Inferior parietal cortex (tissue), 1 donor: ENCODE measurements around the gene ADRB2.

Experiments
- DNase-seq: peaks from one replicate; pipeline ENCODE4 v3.0.0-alpha.2; 2016; ENCODE audit errors: extremely low spot score

The ADRB2 gene

DNA sequence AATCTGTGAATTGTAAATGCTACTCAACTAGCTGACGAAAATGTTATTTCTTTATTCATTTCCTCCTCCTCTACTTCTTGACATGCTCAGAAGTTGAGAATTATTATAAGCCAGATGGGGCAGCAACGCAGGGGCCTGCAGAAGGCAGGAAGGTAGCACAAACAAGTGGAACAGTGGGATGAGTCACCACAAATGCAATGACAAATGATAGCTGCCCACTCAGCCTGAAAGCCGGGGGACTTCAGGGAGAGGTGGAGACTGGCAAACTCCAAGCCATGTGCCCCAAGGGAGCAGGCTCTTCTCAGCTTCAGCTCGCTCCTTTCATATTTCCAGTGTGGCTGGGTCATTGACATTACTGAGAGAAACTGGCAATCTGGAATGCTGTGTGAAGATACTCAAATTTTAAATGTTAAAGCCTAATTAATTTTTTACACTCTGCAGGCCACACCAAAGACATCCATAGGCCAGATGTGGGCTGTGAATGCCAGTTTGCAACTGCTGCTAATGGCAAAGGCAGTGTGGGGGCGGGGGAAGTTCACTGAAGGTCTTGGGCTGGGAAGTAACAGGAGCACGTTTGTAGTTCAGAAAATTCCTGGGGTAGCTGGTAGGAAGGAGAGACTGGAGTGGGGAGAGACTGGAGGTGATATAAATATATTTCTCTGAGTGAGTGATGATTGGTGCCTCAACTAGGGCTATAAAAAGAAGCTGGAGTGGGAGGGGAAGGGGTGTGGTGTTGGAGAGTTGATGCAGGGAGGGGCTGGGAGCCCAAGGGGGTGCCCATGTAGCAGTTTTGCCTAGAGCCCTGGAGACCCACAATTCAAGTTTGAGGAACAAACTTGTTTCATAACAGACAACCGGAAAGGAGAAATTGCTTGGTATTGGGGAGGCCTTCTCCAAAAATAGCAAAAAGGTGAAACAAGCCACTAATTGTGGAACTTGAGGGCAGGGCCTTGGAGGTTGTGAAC lies 20.8 kb upstream of the ADRB2 start:
- DNase-seq, result no peak

DNA sequence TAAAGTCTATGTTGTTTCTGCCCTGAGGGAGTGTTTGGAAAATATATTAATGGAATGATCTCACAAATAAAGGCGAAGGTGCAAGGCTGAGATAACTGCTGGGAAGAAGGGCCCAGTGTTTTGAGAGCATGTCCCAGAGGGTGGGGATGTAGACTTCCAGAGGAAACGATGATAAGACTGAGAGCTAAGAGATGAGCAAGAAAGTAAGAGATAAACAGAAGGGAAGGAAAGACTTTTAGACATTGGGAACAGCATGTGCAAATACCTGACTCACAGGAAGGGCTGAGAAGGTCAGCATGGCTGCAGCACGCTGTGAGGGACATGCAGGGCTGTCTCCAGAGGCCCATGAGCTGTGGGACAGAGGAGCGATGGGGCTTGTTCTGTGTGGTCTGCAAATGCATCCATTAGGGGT lies 19.9 kb upstream of the ADRB2 start:
- no peak for DNase-seq

DNA sequence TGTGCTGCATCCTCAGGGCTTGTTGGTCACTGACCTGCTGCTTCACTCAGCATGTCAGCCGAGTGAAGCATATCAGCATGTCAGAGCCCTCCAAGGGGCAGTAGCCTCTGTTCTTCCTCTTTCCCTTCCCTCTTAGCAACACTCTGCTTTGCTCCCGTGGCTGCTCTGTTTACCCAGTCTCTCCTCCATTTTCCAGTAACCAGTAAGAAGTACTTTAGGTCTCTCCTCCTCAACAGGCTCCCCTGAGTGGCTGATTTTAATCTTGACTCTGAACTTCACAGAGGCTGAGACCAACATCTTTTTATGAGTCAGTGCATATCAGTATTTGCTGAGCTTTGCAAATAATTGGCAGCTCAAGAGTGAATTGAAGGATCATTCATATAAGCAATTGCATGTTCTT lies 18.6 kb upstream of the ADRB2 start:
- no peak for DNase-seq

DNA sequence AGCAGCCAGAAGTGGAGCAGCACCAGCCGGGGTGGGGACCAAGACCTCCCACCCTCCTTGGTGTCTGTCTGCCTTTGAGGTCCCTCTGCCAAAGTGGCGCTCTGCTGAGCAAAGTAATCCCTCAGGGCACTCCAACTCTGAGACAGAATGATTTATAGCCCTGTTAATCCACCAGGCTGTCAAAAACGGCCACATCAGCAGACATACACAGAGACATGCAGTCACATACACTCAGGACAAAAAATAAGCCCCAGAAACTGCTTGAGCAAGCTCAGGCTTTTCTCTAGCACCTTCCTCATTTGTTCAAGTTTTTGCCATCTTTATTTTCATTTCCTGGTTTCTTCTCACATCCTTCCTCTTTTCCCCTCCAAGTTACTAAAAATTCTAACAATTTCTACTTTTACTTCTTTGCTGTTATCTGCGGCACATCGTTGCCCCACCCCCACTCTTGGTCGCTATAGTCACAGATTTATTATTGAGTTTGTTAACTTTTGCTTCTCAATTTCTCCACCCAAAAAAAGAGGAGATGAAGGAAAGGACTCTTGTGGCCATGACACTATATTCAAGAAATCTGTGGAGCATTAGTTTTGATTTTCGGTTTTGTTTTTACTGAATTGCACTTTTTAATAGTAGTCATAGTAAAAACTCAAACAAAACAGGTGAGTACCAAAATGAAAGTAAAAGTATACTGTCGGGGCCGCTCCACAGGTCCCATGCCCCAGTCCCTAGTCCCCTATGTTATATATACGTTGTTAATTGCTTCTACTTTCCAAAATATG lies 17.4 kb upstream of the ADRB2 start:
- DNase-seq, result no peak

DNA sequence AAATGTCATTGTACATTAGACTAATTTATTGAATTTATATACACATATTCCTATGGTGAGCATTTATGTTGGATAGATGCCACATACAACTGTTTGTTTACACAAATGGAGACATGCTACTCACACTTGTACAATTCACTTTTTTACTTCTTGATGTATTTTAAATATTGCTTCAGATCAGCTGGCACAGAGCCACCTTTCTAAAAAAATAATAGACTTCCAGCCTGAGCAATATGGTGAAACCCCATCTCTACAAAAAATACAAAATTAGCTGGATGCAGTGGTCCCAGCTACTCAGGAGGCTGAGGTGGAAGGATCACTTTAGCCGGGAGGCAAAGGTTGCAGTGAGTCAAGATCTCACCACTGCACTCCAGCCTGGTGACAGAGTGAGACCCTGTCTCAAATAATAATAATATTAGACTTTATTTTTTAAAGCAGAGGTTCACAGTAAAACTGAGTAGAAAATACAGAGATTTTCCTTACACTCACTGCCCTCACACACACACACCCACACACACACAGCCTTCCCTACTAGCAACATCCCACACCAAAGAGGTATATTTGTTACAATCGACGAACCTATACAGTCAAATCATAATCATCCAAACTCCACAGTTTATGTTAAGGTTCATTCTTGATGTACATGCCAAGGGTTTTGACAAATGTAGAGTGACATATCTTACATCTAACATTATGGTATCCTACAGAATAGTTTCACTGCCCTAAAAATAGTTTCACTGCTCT lies 16.5 kb upstream of the ADRB2 start:
- DNase-seq, result no peak

DNA sequence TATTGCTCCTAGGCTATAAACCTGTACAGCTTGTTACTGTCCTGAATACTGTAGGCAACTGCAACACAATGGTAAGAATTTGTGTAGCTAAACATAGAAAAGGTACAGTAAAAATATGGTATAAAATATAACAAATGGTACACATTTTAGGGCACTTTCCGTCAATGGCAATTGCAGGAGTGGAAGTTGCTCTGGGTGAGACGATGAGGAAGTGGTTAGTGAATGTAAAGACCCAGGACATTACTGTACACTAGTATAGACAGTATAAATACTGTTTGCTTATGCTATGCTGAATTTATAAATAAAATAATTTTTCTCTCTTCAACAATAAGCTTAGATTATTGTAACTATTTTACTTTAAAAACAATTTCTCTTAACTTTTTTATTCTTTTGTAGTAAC lies 15.6 kb upstream of the ADRB2 start:
- DNase-seq, result no peak

DNA sequence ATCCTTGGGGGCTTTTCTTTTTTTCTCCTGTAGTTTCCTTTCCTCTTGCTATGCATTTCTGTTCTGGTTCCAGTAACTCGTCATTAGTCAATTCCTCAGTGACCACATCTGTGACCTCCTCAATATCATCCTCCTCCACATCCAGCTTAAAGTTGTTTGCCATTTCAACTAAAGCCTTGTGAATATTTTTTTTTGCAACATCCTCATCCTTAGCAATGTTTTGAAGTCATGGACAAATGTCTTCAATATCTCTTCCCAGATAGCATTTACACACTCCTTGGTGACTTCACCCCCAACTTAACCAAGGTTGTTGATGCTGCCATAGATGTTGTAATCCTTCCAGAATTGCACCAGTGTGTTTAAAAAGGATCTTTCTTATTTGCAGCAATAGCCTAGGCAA lies 14.7 kb upstream of the ADRB2 start:
- no peak for DNase-seq

DNA sequence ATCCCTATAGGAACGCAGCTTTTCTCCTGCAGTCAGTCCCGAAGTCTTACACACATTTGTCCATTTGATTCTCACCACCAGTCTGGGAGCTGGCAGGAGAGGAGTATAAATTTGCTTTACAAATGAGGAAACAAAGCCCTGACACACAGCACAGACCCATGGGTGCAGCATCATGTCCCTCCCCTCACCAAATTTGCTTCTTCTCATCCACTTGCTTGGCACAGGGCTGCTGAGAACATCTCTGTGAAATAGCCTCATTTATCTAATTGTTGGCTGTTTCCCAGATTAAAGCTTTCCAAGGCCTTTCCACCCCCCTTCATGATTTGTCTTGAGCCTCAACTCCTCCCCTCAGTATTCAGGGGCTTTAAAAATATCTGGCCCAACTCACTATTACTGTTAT lies 11.3 kb upstream of the ADRB2 start:
- no peak for DNase-seq

DNA sequence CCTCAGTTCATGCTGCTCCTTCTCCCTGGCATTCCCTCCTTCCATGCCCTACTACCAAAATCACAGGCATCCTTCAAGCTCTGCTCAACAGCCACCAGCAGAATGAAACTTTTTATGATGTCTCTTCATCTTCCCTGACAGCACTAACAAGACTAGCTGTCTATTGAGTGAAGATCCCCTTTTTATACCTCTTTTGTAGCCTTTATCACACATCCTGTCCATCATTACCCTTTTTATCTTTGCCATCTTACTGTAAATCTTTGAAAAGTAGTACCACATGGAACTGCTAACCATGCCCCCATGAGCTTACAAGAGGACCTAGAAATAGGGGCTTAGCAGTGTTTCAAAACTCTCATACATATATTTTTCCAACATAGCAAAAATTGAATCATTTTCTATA lies 10.8 kb upstream of the ADRB2 start:
- DNase-seq, result no peak

DNA sequence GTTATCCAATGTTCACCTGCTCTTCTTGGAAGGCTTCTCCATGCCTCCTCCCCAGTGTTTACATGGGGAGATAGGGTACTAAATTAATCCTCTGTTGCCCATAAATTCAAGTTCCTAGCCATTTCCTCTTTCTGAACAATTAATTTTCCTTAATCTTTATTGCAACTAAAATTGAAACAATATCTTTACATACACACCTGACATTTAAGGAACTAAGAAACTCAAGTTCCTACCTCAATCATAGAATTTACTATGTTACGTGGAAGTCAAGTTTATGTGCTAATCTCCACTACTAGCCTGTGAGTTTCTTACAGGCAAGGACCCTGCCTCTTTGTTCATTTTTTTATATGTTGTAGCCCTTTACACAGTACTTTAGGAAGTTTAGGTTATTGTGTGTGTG lies 10.1 kb upstream of the ADRB2 start:
- DNase-seq, result no peak

DNA sequence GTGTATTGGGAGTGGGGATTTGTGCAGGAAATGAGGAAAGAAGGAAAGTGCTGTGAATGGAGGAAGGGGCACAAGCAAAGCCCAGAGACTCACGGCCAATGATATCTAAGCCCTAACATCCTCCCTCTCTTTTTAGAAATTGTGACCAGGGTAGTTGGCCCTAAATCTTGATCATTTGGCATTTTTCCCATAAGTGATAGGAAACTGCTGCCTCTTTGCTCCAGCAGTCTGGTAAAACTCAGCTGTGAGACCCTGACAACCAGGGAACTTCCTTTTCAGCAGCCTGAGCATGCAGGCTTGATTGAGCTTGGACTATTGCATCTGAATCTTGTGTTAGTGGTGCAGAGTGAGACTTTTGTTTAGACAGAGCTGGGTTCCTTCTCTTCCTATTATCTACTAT lies 9.6 kb upstream of the ADRB2 start:
- no peak for DNase-seq

DNA sequence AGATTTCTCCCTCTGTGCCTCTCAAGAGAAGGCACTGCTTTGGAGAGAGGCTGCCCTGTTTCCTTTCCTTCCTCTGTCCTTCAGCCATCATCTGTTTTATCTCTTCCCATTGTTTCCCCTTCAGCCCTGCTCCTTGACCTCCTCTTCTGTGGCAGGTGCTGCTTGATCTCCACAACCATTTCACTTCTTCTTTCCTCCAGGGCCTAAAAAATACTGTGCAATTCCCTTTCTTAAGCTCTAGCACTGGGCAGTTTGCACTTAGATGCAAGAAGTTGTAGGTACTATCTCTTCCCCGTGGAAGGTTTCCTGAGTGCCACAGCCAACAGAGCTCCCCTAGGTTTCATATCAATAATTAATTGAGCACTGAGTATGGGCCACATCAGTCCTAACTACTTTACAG lies 8.8 kb upstream of the ADRB2 start:
- DNase-seq, result no peak

DNA sequence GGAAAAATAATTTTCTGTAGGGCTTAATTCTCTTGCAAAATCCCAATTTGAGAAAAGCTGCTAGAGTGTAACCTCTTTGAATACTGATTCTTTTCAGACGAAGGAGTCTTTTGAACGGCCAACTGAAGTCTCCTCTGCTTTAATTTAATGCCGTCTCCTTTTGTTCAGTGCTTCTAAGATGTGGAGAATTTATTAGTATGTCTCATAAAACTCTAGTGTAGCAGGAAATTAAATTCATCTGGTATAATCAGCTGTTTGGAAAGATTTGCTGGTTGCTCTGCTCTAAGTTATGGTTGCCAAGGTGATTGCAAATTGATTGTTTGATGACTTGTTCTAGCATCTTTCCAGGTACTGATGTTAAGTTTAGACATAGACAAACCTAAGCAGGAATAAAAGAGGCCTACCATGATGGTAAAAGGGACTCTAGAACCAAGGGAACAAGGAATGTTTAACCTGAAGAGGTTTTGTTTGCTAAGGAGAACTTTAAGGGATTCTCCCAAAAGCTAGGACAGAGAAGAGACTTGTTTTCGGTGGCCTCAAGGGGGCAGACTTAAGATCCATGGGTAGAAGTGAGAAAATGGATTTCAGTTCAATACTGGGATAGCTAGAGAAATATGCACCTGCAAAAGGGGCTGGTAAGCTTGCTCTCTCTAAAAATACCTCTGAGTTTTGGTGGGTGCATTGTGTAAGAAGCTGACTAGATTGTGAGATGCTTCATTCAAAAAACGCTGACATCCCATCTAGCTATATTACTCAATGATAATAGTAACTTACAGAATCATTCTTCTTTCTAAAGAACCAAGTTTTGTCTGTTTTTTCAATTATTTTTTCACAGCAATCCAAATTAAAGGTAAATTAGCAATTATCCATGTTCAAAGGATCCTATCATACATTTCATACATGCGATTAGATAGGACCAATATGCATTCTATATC lies 5.7 kb upstream of the ADRB2 start:
- no peak for DNase-seq

DNA sequence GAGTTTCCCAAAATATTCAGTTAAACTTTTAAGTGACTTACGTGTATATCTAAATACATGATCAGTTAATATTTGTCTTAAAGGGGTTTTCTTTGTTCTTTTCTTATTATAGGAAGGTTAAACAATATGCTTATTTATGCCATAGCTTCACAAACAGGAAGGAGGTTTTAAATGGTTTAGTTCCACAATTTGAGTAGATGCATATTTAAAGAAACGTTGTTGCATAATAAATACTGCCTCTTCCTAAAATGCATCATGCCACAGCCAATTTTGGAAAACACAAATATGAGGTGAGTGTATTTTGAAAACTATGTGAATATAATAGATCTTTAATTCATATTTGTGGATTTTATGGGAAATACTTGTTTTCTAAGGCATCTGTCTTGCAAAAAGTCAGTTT lies 2.5 kb upstream of the ADRB2 start:
- DNase-seq, result no peak

DNA sequence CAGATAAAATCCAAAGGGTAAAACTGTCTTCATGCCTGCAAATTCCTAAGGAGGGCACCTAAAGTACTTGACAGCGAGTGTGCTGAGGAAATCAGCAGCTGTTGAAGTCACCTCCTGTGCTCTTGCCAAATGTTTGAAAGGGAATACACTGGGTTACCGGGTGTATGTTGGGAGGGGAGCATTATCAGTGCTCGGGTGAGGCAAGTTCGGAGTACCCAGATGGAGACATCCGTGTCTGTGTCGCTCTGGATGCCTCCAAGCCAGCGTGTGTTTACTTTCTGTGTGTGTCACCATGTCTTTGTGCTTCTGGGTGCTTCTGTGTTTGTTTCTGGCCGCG lies 727 bp upstream of the ADRB2 start:
- no peak for DNase-seq

DNA sequence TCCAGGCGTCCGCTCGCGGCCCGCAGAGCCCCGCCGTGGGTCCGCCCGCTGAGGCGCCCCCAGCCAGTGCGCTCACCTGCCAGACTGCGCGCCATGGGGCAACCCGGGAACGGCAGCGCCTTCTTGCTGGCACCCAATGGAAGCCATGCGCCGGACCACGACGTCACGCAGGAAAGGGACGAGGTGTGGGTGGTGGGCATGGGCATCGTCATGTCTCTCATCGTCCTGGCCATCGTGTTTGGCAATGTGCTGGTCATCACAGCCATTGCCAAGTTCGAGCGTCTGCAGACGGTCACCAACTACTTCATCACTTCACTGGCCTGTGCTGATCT lies 294 bp downstream of the ADRB2 start:
- DNase-seq, result no peak

DNA sequence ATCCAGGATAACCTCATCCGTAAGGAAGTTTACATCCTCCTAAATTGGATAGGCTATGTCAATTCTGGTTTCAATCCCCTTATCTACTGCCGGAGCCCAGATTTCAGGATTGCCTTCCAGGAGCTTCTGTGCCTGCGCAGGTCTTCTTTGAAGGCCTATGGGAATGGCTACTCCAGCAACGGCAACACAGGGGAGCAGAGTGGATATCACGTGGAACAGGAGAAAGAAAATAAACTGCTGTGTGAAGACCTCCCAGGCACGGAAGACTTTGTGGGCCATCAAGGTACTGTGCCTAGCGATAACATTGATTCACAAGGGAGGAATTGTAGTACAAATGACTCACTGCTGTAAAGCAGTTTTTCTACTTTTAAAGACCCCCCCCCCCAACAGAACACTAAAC lies 1.3 kb downstream of the ADRB2 start:
- DNase-seq, result no peak

DNA sequence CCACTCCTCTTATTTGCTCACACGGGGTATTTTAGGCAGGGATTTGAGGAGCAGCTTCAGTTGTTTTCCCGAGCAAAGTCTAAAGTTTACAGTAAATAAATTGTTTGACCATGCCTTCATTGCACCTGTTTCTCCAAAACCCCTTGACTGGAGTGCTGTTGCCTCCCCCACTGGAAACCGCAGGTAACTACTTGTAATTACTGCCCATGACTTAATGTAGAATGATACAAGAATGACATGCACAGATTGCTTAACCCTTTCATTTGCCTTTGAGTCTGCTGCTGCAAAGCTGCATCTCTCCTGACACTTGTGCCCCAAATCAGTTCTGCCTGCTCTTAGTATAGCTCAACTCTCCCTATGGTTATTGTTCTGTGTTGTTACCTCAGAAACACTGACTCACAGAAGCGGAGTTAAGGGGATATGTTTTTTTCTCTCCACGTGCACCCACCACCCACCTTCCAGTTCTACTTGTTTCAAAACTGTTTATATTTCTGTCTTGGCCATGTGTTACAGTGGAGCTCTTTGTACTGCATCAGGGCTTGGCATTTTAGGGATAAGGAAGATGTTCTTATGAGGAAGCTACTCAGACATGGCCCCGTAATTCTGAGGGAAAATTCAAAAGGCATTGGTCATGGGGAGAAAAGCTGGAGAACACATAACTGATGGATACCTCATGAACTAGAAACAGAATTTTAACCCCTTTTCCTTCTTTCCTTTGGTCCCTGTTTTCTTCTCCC lies 2.3 kb downstream of the ADRB2 start:
- no peak for DNase-seq

DNA sequence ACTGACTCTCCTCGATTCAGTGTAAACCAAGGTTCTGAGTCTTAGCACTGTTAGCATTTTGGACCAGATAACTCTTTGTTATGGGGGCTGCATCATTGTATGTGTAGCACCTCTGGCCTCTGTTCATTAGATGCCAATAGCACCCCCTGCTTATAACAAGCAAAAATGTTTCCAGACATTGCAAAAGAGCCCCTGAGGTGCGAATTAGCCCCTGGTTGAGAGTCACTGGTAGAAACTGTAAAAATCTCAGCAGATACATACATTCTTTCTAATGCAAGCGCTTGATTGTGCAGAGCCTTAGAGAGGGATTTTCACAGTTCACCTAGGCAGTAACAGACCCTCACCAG lies 2.8 kb downstream of the ADRB2 start:
- DNase-seq, result no peak

DNA sequence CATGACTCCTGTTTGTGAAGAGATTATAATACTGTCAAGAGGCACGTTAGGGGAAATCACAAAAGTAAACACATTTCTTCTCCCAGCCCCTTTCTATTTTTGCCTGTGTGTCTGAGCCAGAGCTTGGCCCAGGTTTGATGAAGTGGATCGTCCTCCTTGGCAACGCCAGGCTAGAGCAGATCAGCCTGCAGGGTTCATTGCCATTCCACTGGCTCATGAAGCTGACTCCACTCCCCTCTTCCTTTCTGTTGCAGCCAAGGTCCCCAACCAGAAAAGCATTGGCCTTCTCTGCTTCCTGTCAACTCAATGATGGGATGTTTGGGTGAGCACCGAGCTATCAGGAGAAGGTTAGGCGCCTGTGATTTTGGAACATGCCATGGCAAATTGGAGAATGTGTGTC lies 3.3 kb downstream of the ADRB2 start:
- DNase-seq, result no peak

DNA sequence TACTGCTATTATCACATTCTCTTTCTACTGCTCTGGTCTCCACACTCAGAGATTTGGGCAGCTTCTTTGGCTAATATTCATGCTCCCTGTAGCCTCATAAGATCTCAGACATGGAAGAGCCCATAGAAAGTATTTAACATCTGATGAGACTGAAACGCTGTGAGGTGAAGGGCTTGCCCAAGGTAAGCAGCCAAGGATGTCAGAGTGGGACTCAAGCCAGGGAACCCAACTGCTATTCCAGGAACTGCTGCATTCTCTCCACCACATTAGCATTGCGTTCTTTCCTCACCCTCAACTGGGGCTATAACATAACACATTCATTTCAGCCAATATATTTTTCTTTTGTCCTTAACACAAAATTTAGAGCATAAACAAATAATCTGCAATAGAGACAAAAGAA lies 3.8 kb downstream of the ADRB2 start:
- DNase-seq, result no peak
